H1 (cell line): ENCODE measurements around the gene MAPKAPK2. TPM values are rescaled to one million over a fixed set of nuclear protein-coding genes. Genes with fewer than 3 reads are reported as not detected.

Experiments used
- CTCF ChIA-PET: fragments of 300-600 bp; sonication (Branson Sonifier 250); formaldehyde crosslinking; loops from one replicate; lab custom pipeline; 2021; ENCODE audit not compliant: partially characterized antibody; lab: Charles Lee
- POLR2A ChIA-PET: fragments of 300-600 bp; sonication (Branson Sonifier 250); formaldehyde crosslinking; loops from one replicate; lab custom pipeline; 2021; ENCODE audit warnings: inconsistent platforms; ENCODE audit not compliant: partially characterized antibody; lab: Charles Lee
- DNase-seq, 2 experiments: peaks; one replicate each; pipeline versions ENCODE4 v3.0.0 to v3.0.0-alpha.2; 2010 to 2022; ENCODE audit warnings: low spot score in 2 of 2, low read depth in 1 of 2, mixed read lengths in 1 of 2
- FAIRE-seq: peaks from 2 replicates; lab custom pipeline; 2011; peaks lifted over from hg19 to GRCh38; lab: Jason Lieb, UNC
- H2AFZ ChIP-seq: 2 replicates; pipeline ENCODE4 v1.8.1; 2012; ENCODE audit warnings: low read length, inconsistent platforms
- H2AK5ac ChIP-seq: 2 replicates; pipeline ENCODE4 v1.6.1; 2013; ENCODE audit warnings: low read depth, low read length
- H2BK120ac ChIP-seq: replicated peaks from 2 replicates; pipeline ENCODE3; 2013; ENCODE audit warnings: low read depth, low read length, inconsistent platforms
- H2BK12ac ChIP-seq: 2 replicates; pipeline ENCODE4 v1.6.1; 2013; ENCODE audit warnings: low read depth, low read length
- H2BK15ac ChIP-seq: 2 replicates; pipeline ENCODE4 v1.6.1; 2013; ENCODE audit warnings: low read length
- H2BK20ac ChIP-seq: 2 replicates; pipeline ENCODE4 v1.6.1; 2013; ENCODE audit warnings: low read length
- H2BK5ac ChIP-seq: 2 replicates; pipeline ENCODE4 v1.6.1; 2013; ENCODE audit warnings: low read depth, low read length
- H3K14ac ChIP-seq: 2 replicates; pipeline ENCODE4 v1.6.1; 2013; ENCODE audit warnings: inconsistent platforms; ENCODE audit not compliant: insufficient read length
- H3K18ac ChIP-seq: 2 replicates; pipeline ENCODE4 v1.6.1; 2013; ENCODE audit warnings: low read length; ENCODE audit errors: extremely low read depth
- H3K23ac ChIP-seq: 2 replicates; pipeline ENCODE4 v1.6.1; 2013; ENCODE audit warnings: inconsistent platforms; ENCODE audit not compliant: insufficient read length
- H3K23me2 ChIP-seq: 2 replicates; pipeline ENCODE4 v1.6.1; 2013; ENCODE audit warnings: low read depth, low read length
- H3K27ac ChIP-seq: 2 replicates; pipeline ENCODE4 v1.6.1; 2011; ENCODE audit warnings: low read depth, low read length, inconsistent platforms
- H3K27me3 ChIP-seq, 4 experiments: replicated peaks in 1 of 4; 1 replicate in 1 of 4; 2 replicates in 3 of 4; pipeline versions ENCODE4 v1.6.1 to v1.8.1; 2011 to 2013; ENCODE audit warnings: low read length in 3 of 4, mild to moderate bottlenecking in 3 of 4, inconsistent platforms in 2 of 4, mixed read lengths in 2 of 4, moderate library complexity in 1 of 4; ENCODE audit not compliant: control insufficient read depth in 3 of 4, insufficient read depth in 3 of 4; ENCODE audit errors: extremely low read depth in 1 of 4
- H3K36me3 ChIP-seq, 4 experiments: 2 replicates each; pipeline versions ENCODE4 v1.6.1 to v1.8.1; 2011 to 2013; ENCODE audit warnings: mild to moderate bottlenecking in 4 of 4, low read length in 3 of 4, moderate library complexity in 2 of 4, control low read depth in 1 of 4, inconsistent platforms in 1 of 4; ENCODE audit not compliant: insufficient read depth in 4 of 4, control insufficient read depth in 2 of 4
- H3K4ac ChIP-seq: replicated peaks from 2 replicates; pipeline ENCODE3; 2013; ENCODE audit warnings: low read length, low read depth, mixed read lengths, inconsistent platforms; ENCODE audit not compliant: insufficient read length
- H3K4me1 ChIP-seq, 4 experiments: replicated peaks in 1 of 4; 1 replicate in 1 of 4; 2 replicates in 3 of 4; pipeline versions ENCODE4 v1.6.1 to v1.8.1; 2011 to 2013; ENCODE audit warnings: low read length in 3 of 4, inconsistent platforms in 2 of 4, mixed read lengths in 1 of 4; ENCODE audit not compliant: insufficient read depth in 4 of 4, control insufficient read depth in 3 of 4
- H3K4me2 ChIP-seq, 2 experiments: 2 replicates each; pipeline versions ENCODE4 v1.6.1 to v1.8.1; 2011 to 2013; ENCODE audit warnings: low read depth in 2 of 2, low read length in 2 of 2, control low read depth in 1 of 2, inconsistent platforms in 1 of 2, mild to moderate bottlenecking in 1 of 2; ENCODE audit not compliant: insufficient read depth in 1 of 2
- H3K4me3 ChIP-seq, 4 experiments: fragments of 200-600, 300-600 bp in 1 of 4; sonication (generic), shearing (Covaris generic), sonication (Bioruptor Twin) in 1 of 4; 2 replicates each; pipeline versions ENCODE4 v1.5.1 to v1.8.1; 2011 to 2016; ENCODE audit warnings: low read length in 4 of 4, low read depth in 3 of 4, control low read depth in 2 of 4, inconsistent platforms in 2 of 4, mild to moderate bottlenecking in 2 of 4, mixed read lengths in 1 of 4, moderate library complexity in 1 of 4; ENCODE audit not compliant: insufficient read depth in 2 of 4; ENCODE audit errors: extremely low read depth in 1 of 4
- H3K56ac ChIP-seq: replicated peaks from 2 replicates; pipeline ENCODE3; 2013; ENCODE audit warnings: low read depth, mild to moderate bottlenecking, mixed read lengths, low read length, inconsistent platforms; ENCODE audit not compliant: insufficient read length
- H3K79me1 ChIP-seq: 2 replicates; pipeline ENCODE4 v1.6.1; 2013; ENCODE audit warnings: low read depth, low read length, control low read depth
- H3K79me2 ChIP-seq, 2 experiments: 2 replicates each; pipeline versions ENCODE4 v1.6.1 to v1.8.1; 2012 to 2013; ENCODE audit warnings: low read length in 2 of 2, mild to moderate bottlenecking in 2 of 2, inconsistent platforms in 1 of 2; ENCODE audit not compliant: insufficient read depth in 2 of 2, control insufficient read depth in 1 of 2
- H3K9ac ChIP-seq, 4 experiments: replicated peaks in 1 of 4; 1 replicate in 1 of 4; 2 replicates in 3 of 4; pipeline versions ENCODE4 v1.6.1 to v1.8.1; 2011 to 2013; ENCODE audit warnings: low read depth in 3 of 4, low read length in 3 of 4, control low read depth in 2 of 4, mild to moderate bottlenecking in 2 of 4, moderate library complexity in 2 of 4, inconsistent platforms in 1 of 4; ENCODE audit errors: extremely low read depth in 1 of 4
- H3K9me3 ChIP-seq, 2 experiments: 2 replicates each; pipeline versions ENCODE4 v1.6.1 to v1.8.1; 2012 to 2013; ENCODE audit warnings: mild to moderate bottlenecking in 2 of 2, moderate library complexity in 2 of 2, control low read depth in 1 of 2, inconsistent platforms in 1 of 2, low read depth in 1 of 2, low read length in 1 of 2, mixed read lengths in 1 of 2; ENCODE audit not compliant: insufficient read depth in 2 of 2
- H4K20me1 ChIP-seq, 2 experiments: replicated peaks in 1 of 2; 2 replicates each; pipeline versions ENCODE3 to v1.8.1; 2011 to 2013; ENCODE audit warnings: inconsistent platforms in 2 of 2, low read length in 2 of 2, mild to moderate bottlenecking in 1 of 2; ENCODE audit not compliant: insufficient read depth in 2 of 2, control insufficient read depth in 1 of 2
- H4K5ac ChIP-seq: 2 replicates; pipeline ENCODE4 v1.6.1; 2013; ENCODE audit warnings: low read length, low read depth, mixed read lengths, inconsistent platforms; ENCODE audit not compliant: insufficient read length
- H4K8ac ChIP-seq: 2 replicates; pipeline ENCODE4 v1.8.0; 2013; ENCODE audit warnings: mild to moderate bottlenecking, moderate library complexity, low read length, inconsistent platforms; ENCODE audit not compliant: insufficient read depth; ENCODE audit errors: extremely low read depth
- H4K91ac ChIP-seq: replicated peaks from 2 replicates; pipeline ENCODE3; 2013; ENCODE audit warnings: low read length, mixed read lengths, inconsistent platforms; ENCODE audit not compliant: insufficient read length
- CEBPB ChIP-seq: IDR thresholded peaks from 2 replicates; pipeline ENCODE4 v1.6.1; 2012; ENCODE audit warnings: low read depth, low read length
- EP300 ChIP-seq, 2 experiments: IDR thresholded peaks; 1 replicate in 1 of 2; 2 replicates in 1 of 2; pipeline ENCODE4 v1.6.1; 2011 to 2012; ENCODE audit warnings: low read depth in 2 of 2, low read length in 2 of 2, mild to moderate bottlenecking in 2 of 2, borderline replicate concordance in 1 of 2, inconsistent platforms in 1 of 2, moderate library complexity in 1 of 2
- RBBP5 ChIP-seq: IDR thresholded peaks from 2 replicates; pipeline ENCODE4 v1.7.1; 2012; ENCODE audit warnings: low read depth, mild to moderate bottlenecking, inconsistent platforms, low read length, moderate library complexity, borderline replicate concordance
- RFX5 ChIP-seq: IDR thresholded peaks from 2 replicates; pipeline ENCODE4 v1.6.1; 2011; ENCODE audit warnings: low read depth, low read length, improper control_type of control experiment, borderline replicate concordance
- RXRA ChIP-seq: IDR thresholded peaks from 2 replicates; pipeline ENCODE4 v1.6.1; 2011; ENCODE audit warnings: low read depth, mild to moderate bottlenecking, low read length, moderate library complexity; ENCODE audit not compliant: insufficient read depth
- SUZ12 ChIP-seq: fragments of 200-600 bp; sonication (generic); IDR thresholded peaks from 2 replicates; pipeline ENCODE4 v1.6.1; 2012; ENCODE audit warnings: mild to moderate bottlenecking, inconsistent platforms, low read length, moderate library complexity, mixed read lengths
- TBP ChIP-seq: IDR thresholded peaks from 2 replicates; pipeline ENCODE4 v1.6.1; 2011; ENCODE audit warnings: low read depth, low read length, improper control_type of control experiment
- WGBS, 2 experiments: shearing (Covaris generic) in 1 of 2; methylation state at CpG; one replicate each; pipeline versions ENCODE4 v1.1.6 to v1.1.7; 2013 to 2015; ENCODE audit warnings: low lambda C conversion rate in 2 of 2, mixed read lengths in 2 of 2, inconsistent platforms in 1 of 2, low coverage in 1 of 2, missing lambda C conversion rate in 1 of 2; ENCODE audit not compliant: insufficient replicate concordance in 2 of 2, insufficient coverage in 1 of 2, insufficient read length in 1 of 2; ENCODE audit errors: extremely low coverage in 1 of 2, missing lambda C conversion rate in 1 of 2; 5-methylcytosine and 5-hydroxymethylcytosine counted together
- polyA plus RNA-seq, 7 experiments: library from polyadenylated mRNA; depleted of rRNA in 3 of 7; stranded (reverse) in 5 of 7; unstranded in 2 of 7; fragments of >200 nt in 5 of 7; fragments of 200-250 nt in 2 of 7; gene quantifications; 1 replicate in 5 of 7; 2 replicates in 1 of 7; 4 replicates in 1 of 7; pipeline versions ENCODE4 v1.2.1 to v1.2.3, GENCODE V29; 2011 to 2013; ENCODE audit warnings: missing spikeins in 2 of 7, mixed read lengths in 2 of 7
- total RNA-seq: library from RNA; stranded (reverse); fragmentation: NEBNext Ultra II Directional; extraction: Animal tissue kit (Norgen Biotek cat#: 25700); gene quantifications from 2 replicates; pipeline ENCODE4 v1.2.1, GENCODE V29; 2021
- TF ChIP-seq, protein P1 (sequence below): IDR thresholded peaks from 2 replicates; pipeline ENCODE4 v1.6.1; 2012; ENCODE audit warnings: low read length, inconsistent platforms

MAPKAPK2 gene
- total and polyA plus RNA-seq, 2 of the 8 experiments (the other 6 are each of a cell fraction or from before 2014, with no cell fraction given), result 27.5 to 44.9 TPM

DNA sequence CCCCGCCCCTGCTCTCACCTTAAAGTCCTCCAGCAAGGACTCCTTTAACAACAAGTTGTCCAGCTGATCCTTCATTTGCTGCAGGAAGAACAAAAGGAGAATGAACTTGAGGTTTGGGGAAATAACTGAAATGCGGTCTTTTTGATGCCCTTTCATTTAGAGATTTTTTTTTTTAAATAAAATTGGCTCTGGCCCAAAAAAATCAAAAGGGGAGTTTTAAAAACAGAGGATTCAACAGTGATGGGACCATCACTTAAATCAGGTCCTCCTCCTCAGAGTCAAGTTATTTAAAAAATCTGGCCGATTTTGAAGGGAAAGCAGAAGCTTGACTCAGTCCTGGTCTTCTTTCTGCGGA is 86.6 kb downstream of the MAPKAPK2 start:
- H4K20me1 ChIP-seq, result no peaks in the 10 kb centered on the region
- no peaks in the 10 kb centered on the region for H3K9me3 ChIP-seq
- H2BK120ac ChIP-seq, result no peak overlapping the region
- H3K18ac ChIP-seq, result no peak overlapping the region
- TF ChIP-seq EP300 (IDR thresholded peaks at IDR 0.05; ENCODE audit: borderline replicate concordance in 1 of 2, low read depth in 2 of 2, low read length in 2 of 2), result no peak
- no peak for TF ChIP-seq RBBP5
- TF ChIP-seq RXRA, result no peak
- TF ChIP-seq CEBPB, result no peak
- TF ChIP-seq RFX5, result no peak
- no peak for TF ChIP-seq TBP
- TF ChIP-seq SUZ12, result no peak
- TF ChIP-seq, protein P1, sequence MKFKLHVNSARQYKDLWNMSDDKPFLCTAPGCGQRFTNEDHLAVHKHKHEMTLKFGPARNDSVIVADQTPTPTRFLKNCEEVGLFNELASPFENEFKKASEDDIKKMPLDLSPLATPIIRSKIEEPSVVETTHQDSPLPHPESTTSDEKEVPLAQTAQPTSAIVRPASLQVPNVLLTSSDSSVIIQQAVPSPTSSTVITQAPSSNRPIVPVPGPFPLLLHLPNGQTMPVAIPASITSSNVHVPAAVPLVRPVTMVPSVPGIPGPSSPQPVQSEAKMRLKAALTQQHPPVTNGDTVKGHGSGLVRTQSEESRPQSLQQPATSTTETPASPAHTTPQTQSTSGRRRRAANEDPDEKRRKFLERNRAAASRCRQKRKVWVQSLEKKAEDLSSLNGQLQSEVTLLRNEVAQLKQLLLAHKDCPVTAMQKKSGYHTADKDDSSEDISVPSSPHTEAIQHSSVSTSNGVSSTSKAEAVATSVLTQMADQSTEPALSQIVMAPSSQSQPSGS, result no peak
- no peak for DNase-seq
- H3K4me3 ChIP-seq, result no peak overlapping the region
- H2BK15ac ChIP-seq, result no peak overlapping the region
- no peaks in the 10 kb centered on the region; the same call in 1 of the 2 replicates for H3K23me2 ChIP-seq
- 94% methylated on average over 4 of the region's 4 CpGs; no CpG with 5 or more reads in 1 of the 2 experiments for WGBS, 2 experiments
- H2BK5ac ChIP-seq, result no peak overlapping the region
- no peak overlapping the region for H2BK20ac ChIP-seq
- H3K4ac ChIP-seq, result no peak overlapping the region
- no peak overlapping the region for H3K4me2 ChIP-seq
- no peak overlapping the region for H2AFZ ChIP-seq
- H3K14ac ChIP-seq, result no peak overlapping the region
- peaks cover 0 to 2% (median 0%) of the 10 kb centered on the region in 4 experiments; a peak in 1 of 7 replicates for H3K27me3 ChIP-seq
- no peak overlapping the region for H3K23ac ChIP-seq
- ChIA-PET CTCF (interaction anchor here (0.7 to 4.6 kb wide), 11 partner anchors 10 to 162 kb away, joined by 3 to 30 read pairs (median 5); no protein-coding TSS in a partner anchor), POLR2A (no interaction called here)
- H3K9ac ChIP-seq, result no peak overlapping the region
- H3K79me1 ChIP-seq, result no peaks in the 10 kb centered on the region
- no peaks in the 10 kb centered on the region; a peak in 1 of 7 replicates for H3K4me1 ChIP-seq
- no peak overlapping the region for H3K27ac ChIP-seq
- H4K5ac ChIP-seq, result no peak overlapping the region
- H2AK5ac ChIP-seq, result no peak overlapping the region
- no peak overlapping the region for H4K8ac ChIP-seq
- H2BK12ac ChIP-seq, result no peak overlapping the region
- H3K36me3 ChIP-seq, result no peaks in the 10 kb centered on the region
- H3K56ac ChIP-seq, result no peak overlapping the region
- no peak overlapping the region for H4K91ac ChIP-seq
- no peak for FAIRE-seq
- H3K79me2 ChIP-seq, result no peaks in the 10 kb centered on the region
